Activated CD8-positive, alpha-beta memory T cell treated with anti-CD3 and anti-CD28 coated beads, Interleukin-2, amount 50 U/mL, for 24 hours (primary cell): ENCODE measurements around the gene ARHGAP20.

Experiments
- DNase-seq: peaks from one replicate; pipeline ENCODE4 v3.0.0-alpha.2; 2020; ENCODE audit errors: extremely low read depth

ARHGAP20 gene

DNA sequence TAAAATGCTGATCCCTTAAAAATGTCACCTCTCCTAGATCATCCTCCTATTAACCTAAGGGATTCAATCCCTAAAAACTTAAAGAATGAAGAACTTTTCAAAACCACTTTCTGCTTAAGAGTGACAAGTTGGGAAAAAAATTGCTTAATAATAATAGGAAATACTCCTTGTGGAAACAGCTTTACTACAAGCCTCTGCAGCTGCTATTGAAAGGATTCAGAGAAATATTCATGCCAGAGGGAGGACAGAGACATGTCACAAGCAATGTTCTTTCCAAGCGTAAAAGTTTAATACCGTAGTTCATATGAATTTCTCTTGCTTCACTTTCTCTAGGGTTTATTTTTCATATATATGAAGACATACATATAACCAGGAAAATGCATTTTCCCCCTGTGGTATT is 98.2 kb downstream of the ARHGAP20 start:
- no peak for DNase-seq

DNA sequence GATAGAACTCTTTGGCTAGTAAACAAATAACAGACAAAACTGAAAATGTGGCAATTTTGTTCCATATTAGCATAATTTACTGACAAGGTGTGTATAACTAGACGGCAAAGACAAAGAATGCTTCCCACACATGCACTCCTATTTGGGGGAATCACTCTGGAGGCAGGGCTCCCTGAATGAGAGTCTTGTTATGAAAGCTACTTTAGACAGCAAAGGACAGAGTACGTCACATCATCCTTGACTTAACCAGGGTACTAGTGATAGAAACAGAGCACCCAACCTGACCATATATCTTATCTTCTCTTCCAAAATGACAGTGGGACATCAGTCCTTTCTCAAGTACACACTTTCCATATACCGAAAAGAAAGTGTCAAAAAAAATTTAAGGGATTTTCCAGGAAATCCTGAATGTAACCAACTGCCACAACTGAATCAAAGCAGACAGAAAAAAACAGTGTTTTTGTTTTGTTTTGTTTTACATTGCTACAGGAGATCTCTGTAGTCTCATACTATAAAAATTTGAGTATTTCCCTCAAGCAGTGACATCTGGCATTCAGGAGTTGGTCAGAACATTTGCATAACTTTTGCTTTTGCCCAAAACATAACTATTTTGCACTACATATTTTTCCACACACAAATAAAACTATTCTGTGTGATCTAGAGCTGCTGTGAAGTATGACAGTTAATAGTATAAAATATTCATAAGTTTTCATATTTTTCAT is 98.9 kb downstream of the ARHGAP20 start:
- DNase-seq: no peak

DNA sequence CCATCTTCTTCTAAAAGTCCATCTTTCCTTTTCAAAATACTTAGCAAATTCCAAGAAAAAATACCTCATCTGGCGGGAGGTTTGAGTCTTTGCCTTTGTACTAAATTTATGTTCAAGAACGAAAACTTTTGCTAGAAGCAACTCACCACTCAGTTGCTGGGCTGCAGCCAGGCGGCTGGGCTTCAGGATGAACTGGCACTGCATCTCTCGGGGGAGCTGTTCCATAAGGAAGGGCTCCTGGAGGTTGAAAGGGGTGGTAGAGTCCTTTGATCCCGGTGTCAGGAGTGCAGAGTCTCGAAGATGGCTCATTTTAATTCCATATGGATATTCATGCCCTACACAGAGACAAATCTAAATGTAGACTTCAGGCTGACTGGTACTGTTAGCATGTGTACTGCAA is 105.8 kb downstream of the ARHGAP20 start:
- no peak for DNase-seq

DNA sequence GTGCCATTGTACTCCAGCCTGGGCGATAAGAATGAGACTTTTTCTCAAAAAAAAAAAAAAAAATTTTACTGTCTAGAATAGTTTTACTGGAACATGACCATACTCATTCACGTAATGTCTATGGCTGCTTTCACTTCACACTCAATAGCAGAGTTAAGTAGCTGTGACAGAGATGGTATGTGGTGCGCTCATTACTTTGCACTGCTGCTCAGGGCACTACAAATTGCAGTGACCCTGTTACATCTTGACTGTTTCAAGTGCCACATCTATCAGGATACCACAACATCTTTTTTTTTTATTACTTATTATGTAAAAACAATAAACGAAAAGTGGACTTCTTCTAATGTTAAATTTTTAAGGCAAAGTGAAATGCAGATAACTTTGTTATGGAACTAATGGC is 110.3 kb downstream of the ARHGAP20 start:
- DNase-seq: no peak

DNA sequence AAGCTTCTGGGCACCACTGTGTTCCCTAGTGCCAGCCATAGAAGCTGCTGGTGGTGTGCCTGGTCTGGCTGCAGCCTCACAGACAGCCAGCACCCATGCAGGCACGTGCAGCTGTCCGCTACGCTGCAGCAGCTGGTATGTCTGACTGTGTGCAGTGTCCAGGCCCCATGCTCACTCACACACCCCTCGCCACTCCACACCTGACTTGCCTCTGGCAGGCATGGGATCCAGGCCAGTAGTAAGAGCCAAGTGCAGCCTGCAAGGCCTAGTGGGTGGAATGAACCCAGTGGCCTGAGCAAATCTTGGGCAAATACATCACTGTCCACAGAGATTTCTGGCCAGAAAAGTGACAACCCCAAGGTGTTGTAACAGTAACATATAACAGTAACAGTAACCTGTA is 111.9 kb downstream of the ARHGAP20 start:
- no peak for DNase-seq

DNA sequence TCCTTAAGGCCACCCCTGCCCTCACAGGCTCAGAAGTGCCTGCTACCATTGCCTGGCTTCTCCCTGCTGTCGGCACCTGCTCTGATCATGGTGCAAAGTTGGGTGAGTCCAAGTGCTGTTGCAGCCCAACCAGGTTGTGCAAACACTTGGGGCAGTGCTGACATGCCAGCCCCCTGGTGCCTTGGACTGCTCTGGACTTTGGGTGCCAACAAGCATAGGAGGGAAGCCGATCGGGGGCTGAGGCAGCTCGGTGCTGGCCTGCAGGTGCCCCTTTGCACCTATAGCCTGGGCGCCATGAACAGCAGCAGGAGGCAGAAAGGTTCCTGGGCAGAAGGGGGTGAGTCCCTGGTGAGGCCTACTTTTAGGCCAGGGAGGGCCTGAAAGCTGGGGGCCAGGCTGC is 113.0 kb downstream of the ARHGAP20 start:
- DNase-seq: no peak

DNA sequence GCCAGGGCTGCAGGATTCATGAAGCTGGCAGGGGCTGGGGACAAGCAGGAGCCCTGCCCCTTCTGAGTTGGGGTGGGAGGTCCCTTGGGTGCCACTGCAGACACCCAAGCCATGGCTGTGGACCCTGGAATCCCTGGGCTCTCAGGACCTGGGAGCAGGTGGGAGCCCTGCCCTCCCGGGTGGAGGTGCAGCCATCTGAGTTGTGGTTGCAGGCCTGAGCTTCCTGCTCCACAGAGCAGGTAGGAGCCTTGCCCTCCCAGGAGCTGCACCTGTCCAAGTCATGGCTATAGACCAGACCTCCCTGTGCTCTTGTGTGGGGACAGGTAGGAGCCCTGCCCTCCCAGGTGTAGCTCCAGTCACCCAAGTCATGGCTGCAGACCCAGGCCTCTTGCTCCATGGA is 113.5 kb downstream of the ARHGAP20 start:
- DNase-seq: no peak

DNA sequence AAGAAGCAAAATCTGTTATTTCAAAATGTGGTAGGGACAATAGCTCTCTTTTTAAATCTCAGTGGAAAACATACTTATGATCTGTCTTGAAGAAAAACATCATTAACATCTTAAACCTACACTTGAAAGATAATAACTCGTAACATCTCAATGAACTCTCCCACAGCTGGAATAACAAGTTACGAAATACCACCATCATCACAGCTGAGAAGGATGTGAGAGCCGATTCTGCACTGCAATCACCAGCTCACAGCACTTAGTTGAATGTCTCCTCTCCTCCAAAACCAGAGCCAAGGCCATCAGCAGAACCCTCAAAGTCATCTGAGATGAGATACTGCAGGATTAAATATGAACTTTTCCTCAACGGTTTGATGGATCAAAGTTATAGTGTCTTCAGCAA is 124.3 kb downstream of the ARHGAP20 start:
- DNase-seq: no peak

DNA sequence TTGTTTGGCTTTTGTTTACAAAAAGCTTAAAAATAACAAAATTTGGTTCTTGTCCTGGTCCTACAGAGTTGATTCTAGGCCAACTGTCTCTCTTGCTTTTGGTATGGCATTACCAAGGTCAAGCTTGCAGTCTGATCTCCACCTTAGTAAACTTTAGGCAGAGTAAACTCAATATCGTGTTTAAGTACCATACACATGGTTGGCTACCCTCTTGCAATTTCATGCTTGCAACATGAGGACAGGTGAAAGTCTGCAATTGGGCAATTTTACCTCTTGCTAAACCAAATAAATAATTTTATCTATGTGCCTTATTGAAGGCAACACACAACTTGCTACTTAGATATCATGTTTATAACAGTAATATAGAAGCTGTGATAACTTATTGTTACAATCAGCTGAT is 125.1 kb downstream of the ARHGAP20 start:
- DNase-seq: no peak

DNA sequence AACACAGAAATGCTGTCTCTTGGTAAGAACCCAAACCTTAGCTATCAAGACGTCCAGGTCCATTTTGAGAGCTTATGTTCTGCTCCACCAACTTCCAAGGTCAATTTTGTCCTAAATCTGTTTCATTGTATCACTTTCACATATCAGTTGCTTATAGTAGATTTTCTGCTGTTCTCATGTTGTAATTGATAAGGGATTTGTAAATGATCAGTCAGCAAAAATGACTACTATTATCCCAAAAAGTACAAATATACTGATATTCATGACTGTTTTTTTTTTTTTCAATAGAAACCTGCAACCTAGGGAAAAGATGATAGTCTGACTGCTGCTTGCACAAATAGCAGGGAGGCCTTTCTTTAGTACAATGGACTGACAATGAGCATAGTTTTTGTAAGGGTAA is 128.1 kb downstream of the ARHGAP20 start:
- DNase-seq: no peak

DNA sequence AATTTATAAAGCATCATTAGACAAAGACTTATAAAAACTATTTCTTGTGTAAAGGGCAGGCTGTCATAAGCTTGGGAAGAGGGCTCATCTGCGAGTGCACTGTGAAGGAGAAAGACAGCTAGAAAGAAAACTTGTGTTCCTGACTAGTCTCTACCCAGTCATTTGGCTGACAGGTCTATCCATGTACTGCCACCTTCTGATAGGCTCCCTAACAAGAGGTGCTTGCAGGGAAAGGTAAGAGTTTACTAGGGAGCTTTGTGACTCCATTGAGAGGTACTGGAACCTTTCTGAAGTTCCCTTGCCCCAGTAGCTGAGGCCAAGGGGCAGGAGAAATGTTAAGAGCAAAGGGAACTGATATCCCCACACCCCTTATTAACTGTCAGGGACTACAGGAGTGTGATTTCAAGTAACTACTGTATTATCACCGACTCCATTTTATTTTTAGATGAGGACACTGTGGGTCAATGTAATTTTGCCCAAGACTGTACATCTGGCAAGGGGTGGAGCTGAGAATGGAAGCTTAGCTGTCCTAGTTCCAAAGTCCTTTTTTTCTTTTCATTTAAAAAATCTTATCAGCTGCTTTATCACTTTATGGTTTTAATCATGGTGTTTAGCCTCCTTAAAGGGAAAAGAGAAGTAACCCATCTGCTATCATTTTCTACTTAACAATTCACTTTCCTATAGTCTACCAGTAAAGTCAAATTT is 129.4 kb downstream of the ARHGAP20 start:
- no peak for DNase-seq

DNA sequence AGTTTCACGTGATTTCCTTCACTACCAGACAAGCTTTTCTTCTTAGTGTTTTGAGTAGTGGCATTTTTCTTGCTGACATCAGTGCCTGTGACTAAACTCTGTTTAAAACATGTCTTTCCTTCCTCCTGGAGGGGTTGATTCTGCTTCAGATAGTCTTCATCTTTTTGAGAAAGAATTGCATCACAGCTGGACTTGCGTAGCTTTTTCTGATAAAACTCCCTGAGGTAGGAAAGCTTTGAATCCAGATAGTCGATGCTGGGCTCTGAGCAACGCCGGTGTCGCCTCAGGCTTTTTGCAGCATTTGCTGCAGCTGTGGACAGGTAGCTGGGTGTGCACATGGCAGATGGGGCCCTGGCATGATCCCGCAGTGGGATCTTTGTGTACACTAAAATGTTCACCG is 131.7 kb downstream of the ARHGAP20 start:
- no peak for DNase-seq

DNA sequence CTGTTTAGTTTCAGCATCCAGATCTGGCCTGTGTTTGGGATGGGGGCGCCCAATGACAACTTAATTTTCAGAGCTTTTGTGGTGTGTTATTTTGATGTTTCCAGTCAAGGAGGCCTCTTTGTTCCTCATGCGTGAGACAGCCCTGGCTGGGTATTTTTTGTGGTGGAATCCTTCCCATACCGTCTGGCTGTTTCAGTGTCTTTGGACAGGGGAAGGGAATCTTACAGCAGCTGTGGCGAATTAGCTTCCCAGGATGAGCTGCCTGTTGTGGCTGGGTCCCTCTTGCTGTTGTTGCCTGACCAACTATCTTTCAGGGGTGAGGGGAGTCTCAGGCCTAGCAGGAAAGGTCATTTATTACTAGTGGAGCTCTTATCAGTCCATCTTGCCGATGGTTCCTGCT is 138.8 kb downstream of the ARHGAP20 start:
- no peak for DNase-seq

DNA sequence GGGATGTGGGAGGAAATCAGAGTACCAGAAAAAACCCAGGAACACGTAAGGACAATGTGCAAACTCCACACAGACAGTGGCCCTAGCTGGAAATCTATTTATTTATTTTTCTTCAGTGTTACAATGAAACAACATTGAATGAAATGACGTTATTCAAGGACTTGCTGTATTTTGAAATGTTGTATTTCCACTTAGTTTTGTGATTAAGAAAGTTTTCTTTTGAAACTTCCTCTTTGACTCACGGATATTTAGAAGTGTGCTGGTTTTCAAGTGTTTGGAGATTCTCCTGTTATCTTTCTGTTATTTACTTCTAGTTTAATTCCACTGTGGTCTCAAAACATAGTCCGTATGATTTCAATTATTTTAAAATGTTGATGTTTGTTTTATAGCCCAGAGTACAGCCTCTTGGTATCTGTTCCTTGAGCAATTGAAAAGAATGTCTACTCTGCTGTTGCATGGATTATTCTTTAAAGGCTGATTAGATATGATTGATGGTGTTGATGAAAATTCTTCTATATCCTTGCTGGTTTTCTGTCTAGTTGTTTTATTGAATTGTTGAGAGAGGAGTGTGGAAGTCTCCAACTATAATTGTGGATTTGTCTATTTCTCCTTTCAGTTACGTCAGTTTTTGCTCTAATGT is 141.0 kb downstream of the ARHGAP20 start:
- no peak for DNase-seq

DNA sequence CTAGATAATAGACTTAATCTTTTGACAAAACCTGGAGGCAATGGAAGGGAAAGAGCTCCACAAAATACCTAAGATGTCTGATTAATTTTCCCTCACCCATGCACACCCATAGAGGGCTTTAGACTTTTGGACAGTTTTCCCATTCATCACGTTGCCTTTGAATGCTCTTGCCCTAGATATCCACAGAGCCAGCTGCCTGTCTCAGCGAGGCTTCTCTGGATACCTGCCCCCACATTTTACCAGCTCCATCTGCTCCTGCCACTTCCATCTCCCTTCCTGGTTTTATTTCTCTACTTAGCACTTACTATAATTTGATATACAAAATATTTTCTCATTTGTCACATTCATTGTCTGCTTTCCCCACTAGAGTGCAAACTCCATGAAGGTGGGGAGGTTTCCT is 145.7 kb downstream of the ARHGAP20 start:
- no peak for DNase-seq

DNA sequence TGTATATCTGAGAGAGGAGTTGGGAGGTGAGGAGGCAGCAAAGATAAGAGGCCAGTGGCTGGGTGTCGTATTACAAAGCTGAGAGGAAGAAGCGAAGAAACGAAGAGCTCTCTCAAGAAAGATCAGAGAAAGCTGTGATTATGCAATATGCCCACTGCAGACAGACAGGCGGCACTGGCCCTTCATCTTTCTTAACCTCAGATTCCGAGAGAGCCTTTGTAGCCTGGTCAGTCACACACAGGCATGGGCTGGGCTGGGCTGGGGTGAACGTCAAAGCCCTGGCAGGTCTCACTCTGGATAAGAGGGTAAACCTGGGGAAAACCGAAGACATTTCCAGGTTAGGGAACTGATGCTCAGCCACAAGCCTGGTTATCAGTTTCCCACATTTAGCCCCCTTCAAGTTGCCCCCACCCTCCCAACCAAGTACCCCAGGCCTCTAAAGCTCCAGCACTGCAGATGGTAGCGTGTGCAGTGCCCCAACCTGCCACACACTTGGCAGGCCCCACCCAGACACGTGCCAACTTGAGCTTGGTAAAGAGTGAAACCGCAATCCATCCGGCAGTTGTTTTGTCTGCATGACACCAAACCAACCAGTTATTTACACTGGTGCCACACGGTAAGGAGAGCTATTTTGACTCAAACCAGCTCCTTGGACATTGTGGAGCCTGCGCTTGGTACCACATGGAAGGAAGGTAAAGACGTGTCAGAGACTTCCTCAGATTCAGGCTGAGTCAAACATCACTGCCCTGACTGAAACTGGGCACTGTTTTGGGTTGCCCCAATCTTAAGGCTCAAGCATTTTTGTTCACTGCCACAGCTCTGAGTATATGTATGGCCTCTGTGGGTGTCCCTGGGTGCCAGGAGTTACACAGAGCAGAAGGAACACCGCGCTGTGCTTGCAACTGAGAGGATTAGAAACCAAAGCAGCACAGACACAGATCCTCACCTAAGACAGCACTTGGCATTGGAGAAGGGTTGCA is 146.6 kb downstream of the ARHGAP20 start:
- no peak for DNase-seq

DNA sequence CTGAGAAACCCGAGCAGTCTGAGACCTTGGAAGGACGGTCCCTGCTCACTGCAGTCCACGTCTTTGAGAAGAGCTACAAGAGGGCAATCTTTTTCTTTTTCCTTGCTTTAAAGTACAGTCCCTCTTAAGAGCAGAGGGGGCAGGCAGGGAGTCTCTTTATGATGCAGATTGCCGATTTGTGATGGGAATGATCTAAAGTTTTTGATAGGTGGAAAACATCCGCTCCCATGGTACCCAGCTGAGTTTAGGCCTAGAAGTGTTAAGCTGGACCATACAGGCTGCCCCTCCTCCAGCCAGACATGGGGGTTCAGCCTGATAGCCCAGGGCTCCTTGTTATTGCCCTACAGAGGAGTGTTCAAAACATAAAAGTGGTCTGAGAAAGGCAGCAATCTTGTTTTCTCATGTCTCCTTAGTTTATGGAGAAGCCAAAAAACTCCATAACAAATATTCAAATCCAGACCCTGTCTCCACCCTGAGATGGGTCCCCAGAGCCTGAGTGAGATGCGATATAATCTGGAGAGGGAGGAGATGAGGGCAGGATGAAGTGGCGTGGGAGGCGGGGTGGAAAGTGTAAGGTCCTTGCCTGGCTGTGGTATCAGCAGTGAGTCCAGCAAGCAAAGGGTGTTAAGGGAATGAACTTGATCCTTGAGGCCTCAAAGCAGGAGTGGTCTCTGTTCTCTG is 147.4 kb downstream of the ARHGAP20 start:
- DNase-seq: no peak

DNA sequence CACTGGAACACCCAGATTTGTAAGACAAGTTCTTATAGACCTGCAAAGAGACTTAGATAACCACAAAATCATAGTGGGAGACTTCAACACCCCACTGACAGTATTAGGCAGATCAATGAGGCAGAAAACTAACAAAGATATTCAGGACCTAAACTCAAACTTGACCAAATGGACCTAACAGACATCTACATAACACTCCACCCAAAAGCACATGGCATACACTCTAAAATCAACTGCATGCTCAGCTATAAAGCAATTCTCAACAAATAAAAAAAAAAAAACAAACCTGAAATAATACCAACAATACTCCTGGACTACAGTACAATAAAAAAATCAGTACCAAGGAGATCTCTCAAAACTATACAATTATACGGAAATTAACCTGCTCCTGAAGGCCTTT is 167.5 kb downstream of the ARHGAP20 start:
- no peak for DNase-seq

DNA sequence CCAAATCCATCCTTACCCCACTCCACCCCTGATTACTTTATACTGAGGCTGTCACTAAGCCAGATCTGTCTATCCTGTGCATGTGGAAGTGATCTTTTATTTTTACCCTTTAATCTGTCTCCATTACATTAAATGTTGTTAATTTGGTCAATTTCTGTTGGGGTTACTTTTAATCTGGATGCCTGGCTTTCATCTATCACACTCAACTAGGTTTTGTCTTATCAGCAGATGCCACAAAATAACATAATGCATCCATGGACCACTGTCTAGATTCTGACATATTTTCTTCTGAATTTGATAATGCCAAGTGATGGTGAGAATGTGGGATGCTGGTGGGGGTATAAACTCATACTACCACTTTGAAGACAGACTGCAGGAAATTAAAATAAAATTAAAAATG is 174.1 kb downstream of the ARHGAP20 start:
- no peak for DNase-seq

DNA sequence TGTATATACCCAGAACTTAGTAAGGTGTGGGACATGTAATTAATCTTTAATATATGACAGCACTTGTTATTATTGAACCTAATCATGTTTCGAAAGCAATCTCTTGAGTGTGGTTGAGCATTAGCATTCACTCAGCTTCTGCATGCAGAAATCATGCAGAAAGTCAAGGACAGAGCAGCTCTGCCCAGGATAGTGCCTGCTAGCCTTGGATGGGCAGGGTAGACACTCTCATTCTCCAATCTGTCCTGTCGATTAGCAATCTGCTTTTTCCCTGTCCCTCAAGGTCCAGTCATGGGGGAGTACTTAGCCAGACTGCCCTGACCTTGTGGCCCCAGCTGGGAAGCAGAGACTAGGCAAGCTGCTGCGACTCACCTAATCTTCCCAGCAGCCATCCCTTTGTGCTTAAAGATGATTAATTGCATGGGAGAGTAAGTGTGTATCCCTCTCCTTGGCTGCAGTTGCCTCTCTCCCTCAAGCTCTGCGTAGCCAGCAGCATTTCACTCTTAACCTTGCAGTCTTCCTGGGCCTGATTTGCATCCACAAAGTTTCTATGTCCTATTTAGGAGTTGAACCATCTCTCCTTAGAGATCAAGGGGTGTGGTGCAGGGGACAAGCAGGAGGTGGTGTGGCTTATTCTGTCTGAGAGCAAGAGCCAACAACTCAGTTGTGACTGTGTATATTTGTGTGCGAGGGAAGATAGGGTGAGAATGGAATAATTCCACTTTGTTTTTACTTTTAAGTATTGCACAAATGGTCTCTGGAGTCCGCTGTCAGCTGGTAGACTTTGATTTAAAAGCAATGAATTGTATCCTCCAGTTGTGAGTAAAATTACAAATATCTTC is 181.1 kb downstream of the ARHGAP20 start:
- no peak for DNase-seq

DNA sequence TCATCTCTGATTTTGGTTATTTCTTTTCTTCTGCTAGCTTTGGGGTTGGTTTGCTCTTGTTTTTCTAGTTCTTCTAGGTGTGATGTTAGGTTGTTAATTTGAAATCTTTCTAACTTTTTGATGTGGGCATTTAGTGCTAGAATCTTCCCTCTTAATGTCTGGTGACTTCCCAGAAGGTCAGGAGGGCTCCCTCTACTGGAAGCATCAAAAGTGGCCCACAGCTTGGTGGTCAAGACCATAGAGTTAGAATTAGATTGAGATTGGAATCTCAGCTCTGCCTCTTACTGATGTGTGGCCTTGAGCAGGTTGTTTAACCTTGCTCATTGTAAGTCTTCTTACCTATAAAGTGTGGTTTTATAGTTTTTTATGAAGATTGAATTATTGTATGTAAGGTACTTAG is 183.2 kb downstream of the ARHGAP20 start:
- no peak for DNase-seq
